ENCODE results near the gene NLRP8.
"Not testable (repeated sequence)": the region's sequence is repeated elsewhere in the genome, so short reads cannot be mapped to it uniquely, and the experiment has no call there.

The NLRP8 gene

DNA sequence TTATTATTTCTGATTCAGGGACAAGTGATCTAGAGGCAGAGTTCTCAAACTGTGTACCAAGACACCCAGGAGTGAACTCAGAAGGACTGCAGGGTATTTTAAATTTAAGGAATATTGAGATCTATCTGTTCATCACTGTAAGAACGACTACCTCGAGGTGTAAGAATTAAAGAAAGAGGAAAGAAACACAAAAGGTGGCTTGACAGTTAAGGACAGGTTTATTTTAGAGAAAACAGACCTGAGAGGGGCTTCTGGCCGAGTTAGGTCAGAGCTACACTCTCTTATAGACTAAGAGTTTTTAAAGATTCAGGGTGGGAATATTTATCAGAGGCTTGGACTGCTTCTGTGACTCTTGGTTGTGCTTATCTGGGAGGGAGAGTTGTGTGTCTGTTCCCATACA is 26.4 kb downstream of the NLRP8 start:
- no peak overlapping the region for H3K27ac ChIP-seq
- no peak for TF ChIP-seq ZFX (IDR thresholded peaks at IDR 0.05; ENCODE audit: borderline replicate concordance)
- TF ChIP-seq, protein P1, sequence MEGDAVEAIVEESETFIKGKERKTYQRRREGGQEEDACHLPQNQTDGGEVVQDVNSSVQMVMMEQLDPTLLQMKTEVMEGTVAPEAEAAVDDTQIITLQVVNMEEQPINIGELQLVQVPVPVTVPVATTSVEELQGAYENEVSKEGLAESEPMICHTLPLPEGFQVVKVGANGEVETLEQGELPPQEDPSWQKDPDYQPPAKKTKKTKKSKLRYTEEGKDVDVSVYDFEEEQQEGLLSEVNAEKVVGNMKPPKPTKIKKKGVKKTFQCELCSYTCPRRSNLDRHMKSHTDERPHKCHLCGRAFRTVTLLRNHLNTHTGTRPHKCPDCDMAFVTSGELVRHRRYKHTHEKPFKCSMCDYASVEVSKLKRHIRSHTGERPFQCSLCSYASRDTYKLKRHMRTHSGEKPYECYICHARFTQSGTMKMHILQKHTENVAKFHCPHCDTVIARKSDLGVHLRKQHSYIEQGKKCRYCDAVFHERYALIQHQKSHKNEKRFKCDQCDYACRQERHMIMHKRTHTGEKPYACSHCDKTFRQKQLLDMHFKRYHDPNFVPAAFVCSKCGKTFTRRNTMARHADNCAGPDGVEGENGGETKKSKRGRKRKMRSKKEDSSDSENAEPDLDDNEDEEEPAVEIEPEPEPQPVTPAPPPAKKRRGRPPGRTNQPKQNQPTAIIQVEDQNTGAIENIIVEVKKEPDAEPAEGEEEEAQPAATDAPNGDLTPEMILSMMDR (IDR thresholded peaks at IDR 0.05): no peak

DNA sequence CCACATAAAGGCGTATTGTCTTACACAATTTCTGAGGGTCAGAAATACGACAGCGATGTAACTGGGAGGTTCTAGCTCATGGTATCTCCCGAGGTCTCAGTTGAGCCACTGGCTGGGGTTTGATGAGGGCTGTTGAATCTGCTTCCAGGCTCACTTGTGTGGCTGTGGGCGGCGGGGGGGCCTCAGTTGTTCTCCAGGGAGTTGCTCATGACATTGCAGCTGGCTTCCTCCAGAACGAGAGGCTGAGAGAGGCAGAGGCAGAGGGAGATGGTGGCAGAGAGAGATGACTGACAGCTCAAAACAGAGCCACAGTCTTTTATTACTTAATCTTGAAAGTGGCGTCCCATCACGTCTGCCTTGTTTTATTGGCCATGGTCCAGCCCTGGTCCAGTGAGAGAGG is 32.8 kb downstream of the NLRP8 start:
- no peak for TF ChIP-seq ZFX (IDR thresholded peaks at IDR 0.05; ENCODE audit: borderline replicate concordance)
- H3K27ac ChIP-seq: no peak overlapping the region

DNA sequence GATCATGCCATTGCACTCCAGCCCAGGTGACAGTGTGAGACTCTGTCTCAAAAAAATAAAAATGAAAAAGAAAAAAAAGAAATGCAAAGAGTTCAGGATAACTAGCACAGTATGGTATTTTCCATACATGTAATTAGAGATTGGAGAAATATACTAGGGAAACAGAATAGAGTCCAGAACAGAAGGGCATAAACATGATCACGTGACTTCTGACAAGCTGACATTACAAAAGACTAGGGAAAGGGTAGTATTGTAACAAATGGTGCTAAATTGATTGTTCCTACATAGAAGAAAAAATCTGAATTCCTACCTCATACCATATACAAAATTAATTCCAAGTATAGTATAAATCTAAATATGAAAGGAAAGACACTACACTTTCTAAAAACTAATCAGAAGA is 37.6 kb downstream of the NLRP8 start:
- no peak for TF ChIP-seq ZFX (IDR thresholded peaks at IDR 0.05; ENCODE audit: borderline replicate concordance)
- TF ChIP-seq, protein P1 (IDR thresholded peaks at IDR 0.05): no peak
- no peak overlapping the region for H3K27ac ChIP-seq

DNA sequence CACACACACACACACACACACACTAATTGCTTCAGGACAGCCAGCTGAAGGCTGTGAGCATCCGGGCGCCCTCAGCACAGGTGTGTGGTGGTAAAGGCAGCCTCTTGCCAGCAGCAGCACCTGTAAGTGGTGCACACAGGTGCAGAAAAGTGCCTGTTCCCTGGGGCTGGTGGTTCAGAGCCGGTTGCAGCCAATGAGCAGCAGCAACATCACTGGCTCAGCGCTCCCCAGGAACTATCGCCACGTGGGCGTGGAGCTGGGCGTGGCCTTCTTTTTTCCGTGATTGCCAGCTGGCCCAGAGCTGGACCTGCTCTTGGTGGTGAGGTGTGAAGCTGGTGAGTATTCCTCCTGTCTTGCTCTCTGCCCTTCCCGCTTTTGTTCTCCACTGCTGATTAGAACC is 38.9 kb downstream of the NLRP8 start, which contains the start of gene NLRP5:
TSS of gene NLRP5 (plus strand) at position 289 of the 400 bp plus-strand sequence.
- no peak within 1 kb of the TSS for H3K27ac ChIP-seq
- TF ChIP-seq ZFX (IDR thresholded peaks at IDR 0.05; ENCODE audit: borderline replicate concordance): no peak
- TF ChIP-seq, protein P1 (IDR thresholded peaks at IDR 0.05): no peak

DNA sequence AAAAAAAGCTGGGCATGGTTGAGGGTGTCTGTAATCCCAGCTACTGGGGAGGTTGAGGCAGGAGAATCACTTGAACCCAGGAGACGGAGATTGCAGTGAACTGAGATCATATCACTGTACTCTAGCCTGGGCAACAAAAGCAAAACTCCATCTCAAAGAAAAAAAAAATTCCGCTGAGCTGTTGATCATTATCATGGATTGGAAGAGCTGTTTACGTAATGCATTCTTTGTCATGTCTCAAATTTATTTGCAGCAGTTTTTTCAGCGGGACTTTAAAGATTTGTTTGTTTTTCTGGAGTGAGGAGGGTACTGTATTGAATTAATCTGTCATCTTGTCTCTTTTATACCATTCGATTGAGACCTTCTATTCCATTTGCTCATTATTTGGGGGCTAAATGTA is 43.2 kb downstream of the NLRP8 start:
- H3K27ac ChIP-seq: no peak overlapping the region
- TF ChIP-seq, protein P1 (IDR thresholded peaks at IDR 0.05): no peak
- TF ChIP-seq ZFX (IDR thresholded peaks at IDR 0.05; ENCODE audit: borderline replicate concordance): no peak

DNA sequence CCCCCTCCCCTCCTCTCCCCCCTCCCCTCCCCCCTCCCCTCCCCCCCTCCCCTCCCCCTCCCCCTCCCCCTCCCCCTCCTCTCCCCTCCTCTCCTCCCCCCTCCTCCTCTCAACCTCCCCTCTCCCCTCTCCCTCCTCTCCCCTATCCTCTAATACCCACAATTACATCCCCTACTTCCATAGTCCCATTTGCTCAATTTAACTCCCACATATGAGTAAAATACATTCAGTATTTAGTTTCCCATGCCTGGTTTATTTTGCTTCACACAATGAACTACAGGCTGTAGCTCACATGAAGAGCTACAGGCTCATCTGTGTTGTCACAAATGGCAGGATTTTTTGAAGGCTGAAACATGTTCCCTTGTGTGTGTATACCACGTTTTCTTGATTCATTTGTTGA is 45.9 kb downstream of the NLRP8 start:
- no peak for TF ChIP-seq ZFX (IDR thresholded peaks at IDR 0.05; ENCODE audit: borderline replicate concordance)
- TF ChIP-seq, protein P1 (IDR thresholded peaks at IDR 0.05): no peak

DNA sequence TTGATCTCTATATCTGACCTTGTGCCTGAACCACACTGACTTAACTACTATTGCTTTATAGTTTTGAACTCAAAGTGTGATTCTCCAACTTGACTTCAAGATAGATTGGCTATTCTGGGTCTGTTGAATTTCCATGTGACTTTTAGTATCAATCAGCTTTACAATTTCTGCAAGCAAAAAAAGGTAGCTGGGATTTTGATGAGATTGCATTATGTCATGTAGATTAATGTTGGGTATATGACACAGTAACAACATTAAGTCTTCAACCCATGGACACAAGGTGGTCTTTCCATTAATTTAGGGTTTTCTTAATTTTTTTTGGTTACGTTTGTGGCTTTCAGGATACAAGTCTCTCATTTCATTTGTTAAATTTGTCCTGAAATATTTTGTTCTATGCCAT is 67.1 kb downstream of the NLRP8 start:
- H3K27ac ChIP-seq: no peak overlapping the region
- TF ChIP-seq, protein P1 (IDR thresholded peaks at IDR 0.05): no peak
- TF ChIP-seq ZFX (IDR thresholded peaks at IDR 0.05; ENCODE audit: borderline replicate concordance): no peak

More for the DNA sequence above, 45.9 kb downstream of the NLRP8 start:
- no peak overlapping the region for H3K27ac ChIP-seq

DNA sequence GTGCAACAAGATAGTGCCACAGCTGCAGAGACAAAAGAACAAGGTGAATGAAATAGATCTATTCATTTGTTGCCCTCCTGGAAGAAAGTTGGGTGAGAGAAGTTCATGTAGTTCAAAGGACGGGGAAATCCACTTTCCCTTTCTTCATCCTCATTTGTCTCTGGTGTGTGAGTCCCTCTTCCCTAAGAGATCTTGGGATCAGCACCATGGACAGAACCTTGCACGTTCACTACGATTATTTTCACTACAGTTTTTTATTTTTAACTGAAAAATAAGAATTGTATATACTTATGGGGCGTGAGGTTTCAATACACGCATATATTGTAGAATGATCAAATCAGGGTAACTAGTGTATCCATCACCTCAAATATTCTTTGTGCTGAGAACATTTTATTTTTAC is 68.1 kb downstream of the NLRP8 start:
- H3K27ac ChIP-seq: no peak overlapping the region
- no peak for TF ChIP-seq ZFX (IDR thresholded peaks at IDR 0.05; ENCODE audit: borderline replicate concordance)
- TF ChIP-seq, protein P1 (IDR thresholded peaks at IDR 0.05): no peak

DNA sequence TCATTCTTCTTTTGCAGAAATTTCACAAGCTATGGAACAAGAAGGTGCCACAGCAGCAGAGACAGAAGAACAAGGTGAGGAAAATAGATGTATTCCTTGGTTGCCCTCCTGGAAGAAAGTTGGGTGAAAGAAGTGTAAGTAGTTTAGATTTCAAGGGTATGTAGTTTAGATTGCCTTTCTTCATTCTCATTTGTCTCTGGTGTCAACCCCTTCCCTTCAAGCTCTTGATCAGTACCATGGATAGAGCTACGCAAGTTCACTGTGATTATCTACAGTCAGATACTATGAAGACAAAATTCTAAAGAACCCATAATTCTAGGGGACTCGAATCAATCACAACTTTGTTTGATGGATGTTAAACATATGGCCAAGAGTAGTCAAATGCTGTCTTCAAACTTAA is 71.7 kb downstream of the NLRP8 start:
- not testable (repeated sequence) for H3K27ac ChIP-seq

DNA sequence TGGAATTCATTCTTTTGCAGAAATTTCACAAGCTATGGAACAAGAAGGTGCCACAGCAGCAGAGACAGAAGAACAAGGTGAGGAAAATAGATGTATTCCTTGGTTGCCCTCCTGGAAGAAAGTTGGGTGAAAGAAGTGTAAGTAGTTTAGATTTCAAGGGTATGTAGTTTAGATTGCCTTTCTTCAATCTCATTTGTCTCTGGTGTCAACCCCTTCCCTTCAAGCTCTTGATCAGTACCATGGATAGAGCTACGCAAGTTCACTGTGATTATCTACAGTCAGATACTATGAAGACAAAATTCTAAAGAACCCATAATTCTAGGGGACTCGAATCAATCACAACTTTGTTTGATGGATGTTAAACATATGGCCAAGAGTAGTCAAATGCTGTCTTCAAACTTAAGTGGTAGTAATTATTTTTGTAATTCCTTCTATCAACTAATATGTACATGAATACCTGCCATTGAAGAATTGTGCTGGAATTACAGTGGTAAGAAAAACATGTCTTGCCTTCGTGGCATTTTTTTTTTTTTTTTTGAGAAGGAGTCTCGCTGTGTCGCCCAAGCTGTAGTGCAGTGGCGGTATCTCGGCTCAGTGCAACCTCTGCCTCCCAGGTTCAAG is 72.8 kb downstream of the NLRP8 start:
- H3K27ac ChIP-seq: not testable (repeated sequence)

Measured in 22Rv1 (cell line).